Stimulated activated CD8-positive, alpha-beta memory T cell treated with anti-CD3 and anti-CD28 coated beads, Interleukin-4, amount 100 ng/mL, for 24 hours (primary cell): ENCODE data around the gene ULK1.

Experiments used
- DNase-seq: peaks from one replicate; pipeline ENCODE4 v3.0.0-alpha.2; 2020; ENCODE audit warnings: low read depth

The ULK1 gene

DNA sequence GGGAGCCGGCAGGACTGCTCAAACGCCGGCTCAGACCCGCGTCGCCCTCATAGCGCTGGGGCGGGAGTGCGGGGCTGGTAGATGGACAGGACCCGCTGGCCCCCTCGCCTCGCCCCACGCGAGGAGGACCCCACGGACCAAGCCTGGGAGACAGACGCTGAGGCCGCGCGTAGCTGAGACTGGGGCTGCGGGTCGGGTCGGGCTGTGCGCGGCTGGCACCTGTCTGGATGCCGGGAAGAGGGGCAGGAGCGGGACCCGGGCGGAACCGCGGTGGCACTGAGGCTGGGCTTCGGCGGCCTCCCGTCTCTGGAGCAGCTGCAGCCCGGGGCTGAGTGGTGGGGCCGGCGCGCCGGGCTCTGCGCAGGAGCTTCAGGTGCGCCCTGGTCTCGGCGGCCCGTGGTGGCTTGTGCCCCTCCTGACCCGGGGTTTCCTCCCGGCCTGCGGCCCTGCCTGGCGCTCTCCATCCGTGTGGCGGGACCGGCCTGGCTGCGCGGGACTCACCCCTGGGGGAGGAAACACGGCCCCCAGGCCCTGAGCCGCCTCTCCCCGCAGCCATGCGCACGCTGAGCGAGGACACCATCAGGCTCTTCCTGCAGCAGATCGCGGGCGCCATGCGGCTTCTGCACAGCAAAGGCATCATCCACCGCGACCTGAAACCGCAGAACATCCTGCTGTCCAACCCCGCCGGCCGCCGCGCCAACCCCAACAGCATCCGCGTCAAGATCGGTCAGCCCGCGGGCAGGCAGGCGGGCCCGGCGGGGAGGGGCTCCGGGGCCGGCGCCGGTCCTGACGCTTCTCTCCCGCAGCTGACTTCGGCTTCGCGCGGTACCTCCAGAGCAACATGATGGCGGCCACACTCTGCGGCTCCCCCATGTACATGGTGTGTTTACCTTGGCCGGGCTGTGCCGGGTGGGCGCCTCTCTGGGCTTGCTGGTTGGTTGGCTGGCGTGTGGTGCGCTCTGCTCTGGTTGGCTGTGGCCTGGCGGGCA, 14.0 kb downstream of the ULK1 start:
- DNase-seq = no peak

DNA sequence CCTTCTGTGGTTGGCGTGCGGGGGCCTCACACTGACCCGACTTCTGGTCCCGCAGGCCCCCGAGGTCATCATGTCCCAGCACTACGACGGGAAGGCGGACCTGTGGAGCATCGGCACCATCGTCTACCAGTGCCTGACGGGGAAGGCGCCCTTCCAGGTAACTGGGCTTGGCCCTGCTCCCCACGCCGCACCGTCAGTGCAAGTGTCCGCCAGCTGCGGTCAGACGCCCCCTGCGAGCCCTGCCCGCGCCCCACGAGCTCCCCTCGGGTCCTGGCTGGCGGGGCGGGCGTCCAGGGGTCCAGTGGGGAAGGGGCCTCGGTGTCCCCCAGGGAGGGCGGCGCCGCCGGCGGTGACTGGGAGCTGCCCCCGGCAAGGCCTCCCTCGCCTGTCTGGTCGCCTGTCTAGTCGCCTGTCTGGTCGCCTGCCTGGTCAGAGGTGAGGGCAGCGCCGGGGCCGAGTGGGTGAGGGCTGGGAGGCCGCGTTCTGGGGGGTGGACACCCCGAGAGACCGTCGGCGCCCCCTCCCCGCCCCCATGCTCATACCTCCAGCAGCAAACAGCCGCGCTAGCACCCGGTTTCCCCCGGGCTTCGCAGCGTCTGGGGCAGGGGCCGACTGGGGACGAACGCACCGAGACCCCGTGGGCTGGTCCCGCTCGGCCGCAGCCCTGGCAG, 14.8 kb downstream of the ULK1 start:
- DNase-seq = no peak

DNA sequence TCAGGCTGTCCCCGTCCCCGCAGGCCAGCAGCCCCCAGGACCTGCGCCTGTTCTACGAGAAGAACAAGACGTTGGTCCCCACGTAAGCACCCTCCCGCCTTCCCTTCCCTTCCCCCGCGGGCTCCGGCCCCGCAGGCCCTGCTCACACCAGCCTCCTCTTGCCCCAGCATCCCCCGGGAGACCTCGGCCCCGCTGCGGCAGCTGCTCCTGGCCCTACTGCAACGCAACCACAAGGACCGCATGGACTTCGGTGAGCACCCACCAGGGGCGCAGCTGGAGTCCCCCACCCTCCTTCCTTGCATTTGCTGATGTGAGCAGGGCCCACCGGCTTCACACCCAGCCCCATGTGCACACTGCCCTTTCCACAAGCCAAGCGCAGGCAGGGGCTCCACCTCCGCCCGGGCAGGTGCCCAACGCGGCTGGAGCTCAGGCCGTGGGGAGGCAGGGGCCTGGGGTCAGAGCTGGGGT, 15.4 kb downstream of the ULK1 start:
- DNase-seq = no peak

DNA sequence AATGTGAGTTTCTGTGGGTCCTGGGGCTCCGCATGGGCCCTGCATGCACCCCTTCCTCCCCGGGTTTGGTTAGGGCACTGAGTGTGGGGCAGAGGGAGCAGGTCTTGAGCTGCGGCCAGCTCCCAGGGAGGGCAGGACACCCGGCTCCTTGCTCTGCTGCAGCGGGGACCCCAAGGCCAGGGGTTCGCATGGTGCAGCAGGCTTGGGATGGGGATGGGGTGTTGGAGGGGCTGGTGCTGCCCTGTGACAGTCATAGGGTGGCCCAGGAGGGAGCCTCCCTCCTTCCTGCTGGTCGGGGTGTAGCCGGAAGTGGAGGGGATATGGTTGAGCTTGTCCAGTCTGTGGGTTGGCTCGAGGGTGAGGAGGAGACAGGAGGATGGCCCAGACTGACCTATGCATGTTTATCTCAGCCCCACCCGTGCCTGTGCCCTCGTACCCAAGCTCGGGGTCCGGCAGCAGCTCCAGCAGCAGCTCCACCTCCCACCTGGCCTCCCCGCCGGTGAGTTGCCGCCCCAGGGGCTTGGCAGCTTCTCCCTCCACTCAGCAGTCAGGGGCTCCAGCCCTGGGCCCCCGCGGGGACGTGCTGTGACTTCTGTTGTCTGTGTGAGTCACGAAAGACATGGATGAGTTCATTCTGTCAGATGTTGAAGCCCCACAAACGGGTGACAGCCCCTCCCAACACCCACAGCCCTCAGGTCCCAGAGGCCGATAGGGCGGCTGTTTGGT, 16.0 kb downstream of the ULK1 start:
- DNase-seq = no peak

DNA sequence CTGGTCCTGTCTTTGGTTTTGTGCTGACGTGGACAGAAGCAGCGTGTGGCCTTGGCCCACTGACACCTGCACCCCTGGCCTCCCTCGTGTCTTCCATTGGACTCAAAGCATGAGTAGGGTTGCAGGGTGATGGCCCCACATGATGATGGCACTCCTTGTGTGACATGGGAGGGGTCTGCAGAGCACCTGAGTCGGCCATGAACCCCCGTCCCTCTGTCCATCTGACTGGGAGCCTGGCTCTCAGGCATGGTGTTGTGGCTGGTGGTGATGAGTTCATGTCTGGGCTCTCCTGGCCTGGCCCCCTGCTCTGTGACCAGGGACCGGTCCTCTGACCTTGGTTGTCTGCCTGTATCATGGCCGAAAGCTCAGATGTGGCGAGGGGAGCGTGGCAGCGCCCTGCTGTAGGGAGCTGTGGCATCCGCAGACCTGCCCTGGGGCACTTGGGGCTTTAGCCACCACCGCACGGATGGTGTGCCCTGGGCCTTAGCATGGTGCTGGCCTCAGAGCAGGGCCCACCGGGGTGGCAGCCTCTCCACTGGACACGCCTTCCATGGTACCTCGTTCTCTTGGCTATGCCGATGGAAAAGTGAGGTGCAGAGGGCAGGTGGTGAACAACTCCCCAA, 16.7 kb downstream of the ULK1 start:
- no peak for DNase-seq

DNA sequence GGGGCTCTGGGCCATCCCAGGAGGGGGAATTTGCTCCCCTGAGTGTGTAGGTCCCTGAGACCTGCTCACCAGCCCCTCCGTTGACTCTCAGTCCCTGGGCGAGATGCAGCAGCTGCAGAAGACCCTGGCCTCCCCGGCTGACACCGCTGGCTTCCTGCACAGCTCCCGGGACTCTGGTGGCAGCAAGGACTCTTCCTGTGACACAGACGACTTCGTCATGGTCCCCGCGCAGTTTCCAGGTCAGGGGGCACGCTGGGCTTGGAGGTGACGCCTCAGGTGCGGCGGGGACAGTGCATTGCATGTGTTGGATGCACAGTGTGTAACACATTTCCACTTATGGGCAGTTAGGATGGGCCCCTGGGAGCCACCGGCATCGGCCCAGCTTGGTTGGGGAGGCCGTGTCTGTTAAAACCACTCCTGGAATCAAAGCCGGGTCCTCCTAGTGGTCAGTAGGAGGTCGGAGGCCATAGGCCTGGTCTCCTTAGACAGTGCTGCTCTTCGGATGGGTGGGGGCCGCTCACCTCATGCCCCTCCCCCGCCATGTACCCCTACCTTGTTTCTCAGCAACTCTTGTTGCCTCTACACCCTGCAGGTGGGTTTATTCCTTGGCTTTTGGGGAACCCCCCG, 17.5 kb downstream of the ULK1 start:
- no peak for DNase-seq

DNA sequence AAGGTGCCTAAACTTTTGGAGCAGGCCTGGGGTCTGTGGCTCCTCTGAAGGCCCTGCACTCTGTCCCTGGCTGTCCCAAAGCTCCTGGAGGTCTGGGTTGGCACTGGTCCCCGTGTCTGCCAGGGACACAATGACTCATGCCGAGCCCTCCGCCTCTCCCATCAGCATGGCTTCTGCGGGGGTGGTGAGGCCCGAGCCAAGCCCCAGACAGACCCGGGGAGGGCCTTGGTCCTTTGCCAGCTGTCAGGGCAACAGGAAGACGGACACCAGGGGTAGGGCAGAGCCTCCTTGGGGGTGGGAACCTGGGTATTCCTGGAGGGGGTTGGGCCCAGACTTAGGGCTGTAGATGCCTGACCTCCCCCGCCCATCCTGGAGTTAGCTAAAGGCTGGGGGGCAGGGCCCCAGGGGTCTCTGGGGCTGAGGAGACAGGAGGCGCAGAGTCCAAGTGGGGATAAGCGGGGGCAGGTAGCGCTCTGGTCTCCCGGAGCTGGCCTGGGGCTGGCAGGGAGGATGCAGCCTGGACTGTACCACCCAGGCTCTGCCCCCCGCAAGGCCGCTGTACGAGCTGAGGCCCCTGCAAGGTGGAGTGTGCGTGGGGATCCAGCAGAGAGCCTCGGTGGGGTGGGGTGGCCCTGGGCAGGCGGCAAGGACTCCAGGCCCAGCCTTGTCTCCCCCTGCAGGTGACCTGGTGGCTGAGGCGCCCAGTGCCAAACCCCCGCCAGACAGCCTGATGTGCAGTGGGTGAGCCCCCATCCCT, 18.3 kb downstream of the ULK1 start:
- no peak for DNase-seq

DNA sequence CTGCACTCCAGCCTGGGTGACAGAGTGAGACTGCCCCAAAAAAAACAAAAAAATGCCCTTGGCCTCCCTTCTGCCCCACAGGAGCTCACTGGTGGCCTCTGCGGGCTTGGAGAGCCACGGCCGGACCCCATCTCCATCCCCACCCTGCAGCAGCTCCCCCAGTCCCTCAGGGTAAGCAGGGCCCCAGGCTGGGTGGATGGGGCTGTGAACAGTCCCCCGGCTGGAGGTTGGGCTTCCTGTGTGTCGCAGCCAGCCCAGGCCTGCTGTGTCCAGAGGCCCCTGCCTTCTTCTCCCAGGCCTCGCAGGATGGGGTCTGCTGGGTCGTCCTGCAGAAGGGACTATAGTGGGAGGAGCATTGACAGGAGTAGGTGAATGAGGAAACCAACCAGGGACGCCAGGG, 19.2 kb downstream of the ULK1 start:
- DNase-seq = no peak

DNA sequence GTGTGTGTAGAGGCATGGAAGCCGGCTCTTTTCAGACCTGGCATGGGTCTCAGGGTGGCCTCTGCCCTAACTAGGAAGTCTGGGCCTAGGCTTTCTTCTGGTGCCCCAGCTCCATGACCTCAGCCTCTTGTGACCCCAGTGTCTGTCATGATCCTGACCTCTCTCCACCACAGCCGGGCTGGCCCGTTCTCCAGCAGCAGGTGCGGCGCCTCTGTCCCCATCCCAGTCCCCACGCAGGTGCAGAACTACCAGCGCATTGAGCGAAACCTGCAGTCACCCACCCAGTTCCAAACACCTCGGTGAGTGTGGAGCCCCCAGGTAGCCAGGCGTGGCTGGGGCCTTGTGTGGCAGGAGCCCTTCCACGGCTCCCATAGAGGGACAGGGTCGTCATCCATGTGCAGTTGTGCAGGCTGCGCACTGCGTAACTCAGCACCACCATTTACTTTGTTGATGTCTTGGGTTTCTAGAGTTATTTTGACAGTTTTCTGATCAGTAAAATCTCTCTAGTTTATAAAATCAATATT, 19.8 kb downstream of the ULK1 start:
- no peak for DNase-seq

DNA sequence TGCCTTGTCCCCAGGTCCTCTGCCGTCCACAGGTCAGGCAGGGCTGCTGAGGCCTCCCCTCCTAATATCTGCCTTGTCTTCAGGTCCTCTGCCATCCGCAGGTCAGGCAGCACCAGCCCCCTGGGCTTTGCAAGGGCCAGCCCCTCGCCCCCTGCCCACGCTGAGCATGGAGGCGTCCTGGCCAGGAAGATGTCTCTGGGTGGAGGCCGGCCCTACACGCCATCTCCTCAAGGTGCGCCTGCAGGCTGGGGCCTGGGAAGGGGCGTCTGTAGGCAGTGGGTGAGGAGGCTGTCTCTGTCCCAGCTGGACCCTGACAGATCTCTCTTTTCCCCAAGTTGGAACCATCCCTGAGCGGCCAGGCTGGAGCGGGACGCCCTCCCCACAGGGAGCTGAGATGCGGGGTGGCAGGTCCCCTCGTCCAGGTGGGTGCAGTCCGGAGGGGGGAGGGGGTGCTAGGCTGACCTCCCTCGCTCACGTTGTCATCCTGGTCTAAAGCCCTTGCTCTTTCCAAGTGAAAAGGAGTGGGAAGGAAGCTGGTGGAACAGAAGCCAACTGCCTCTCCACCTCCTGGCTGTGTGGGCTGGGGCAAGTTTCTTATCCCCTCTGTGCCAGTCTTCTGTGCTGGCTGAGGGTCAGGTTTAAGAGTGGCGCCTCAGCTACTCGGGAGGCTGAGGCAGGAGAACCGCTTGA, 20.7 kb downstream of the ULK1 start:
- no peak for DNase-seq

DNA sequence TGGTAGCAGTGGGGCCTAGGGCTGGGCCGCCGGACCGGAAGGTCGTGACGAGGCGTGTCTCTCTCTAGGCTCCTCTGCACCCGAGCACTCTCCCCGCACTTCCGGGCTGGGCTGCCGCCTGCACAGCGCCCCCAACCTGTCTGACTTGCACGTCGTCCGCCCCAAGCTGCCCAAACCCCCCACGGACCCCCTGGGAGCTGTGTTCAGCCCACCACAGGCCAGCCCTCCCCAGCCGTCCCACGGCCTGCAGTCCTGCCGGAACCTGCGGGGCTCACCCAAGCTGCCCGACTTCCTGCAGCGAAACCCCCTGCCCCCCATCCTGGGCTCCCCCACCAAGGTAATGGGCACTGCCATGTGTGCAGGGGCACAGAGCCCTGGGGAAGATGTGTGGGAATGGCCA, 21.4 kb downstream of the ULK1 start:
- no peak for DNase-seq

DNA sequence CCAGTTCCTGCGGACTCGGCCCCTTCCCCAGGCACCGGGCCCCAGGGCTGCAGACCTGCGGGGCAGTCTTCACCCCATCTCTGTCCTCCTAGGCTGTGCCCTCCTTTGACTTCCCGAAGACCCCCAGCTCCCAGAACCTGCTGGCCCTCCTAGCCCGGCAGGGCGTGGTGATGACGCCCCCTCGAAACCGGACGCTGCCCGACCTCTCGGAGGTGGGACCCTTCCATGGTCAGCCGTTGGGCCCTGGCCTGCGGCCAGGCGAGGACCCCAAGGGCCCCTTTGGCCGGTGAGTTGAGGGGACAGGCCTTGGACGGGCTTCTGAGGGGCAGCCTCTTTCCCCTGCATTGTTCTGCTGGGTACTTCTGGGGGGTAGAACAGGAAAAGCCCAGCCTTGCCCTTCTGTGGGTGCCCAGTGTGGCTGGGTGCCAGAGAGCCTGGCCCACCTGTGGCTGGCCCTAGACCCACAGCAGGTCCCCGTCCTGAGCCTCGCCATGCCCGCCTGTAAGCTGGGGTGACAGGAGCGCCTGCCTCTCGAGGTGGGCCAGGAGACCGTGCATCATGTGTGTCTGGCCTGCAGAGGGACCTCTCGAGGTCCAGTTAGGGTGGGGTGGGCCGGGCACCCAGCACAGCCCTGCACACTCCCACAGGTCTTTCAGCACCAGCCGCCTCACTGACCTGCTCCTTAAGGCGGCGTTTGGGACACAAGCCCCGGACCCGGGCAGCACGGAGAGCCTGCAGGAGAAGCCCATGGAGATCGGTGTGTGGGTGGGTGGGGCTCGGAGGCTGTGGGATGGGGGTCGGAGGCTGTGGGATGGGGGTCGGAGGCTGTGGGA, 22.1 kb downstream of the ULK1 start:
- no peak for DNase-seq

DNA sequence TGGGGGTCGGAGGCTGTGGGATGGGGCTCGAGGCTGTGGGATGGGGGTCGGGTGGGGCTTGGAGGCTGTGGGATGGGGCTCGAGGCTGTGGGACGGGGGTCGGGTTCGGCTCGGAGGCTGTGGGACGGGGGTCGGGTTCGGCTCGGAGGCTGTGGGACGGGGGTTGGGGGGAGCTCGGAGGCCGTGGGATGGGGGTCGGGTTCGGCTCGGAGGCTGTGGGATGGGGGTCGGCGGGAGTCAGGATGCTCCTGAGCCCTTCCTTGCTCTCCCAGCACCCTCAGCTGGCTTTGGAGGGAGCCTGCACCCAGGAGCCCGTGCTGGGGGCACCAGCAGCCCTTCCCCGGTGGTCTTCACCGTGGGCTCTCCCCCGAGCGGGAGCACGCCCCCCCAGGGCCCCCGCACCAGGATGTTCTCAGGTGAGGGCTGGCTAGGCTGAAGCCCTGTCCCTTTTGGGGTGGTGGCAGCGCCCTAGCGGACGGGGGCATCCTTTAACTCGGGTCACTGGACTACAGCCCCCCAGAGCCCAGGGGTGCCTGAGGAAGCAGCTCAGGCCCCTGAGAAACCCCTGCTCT, 22.8 kb downstream of the ULK1 start:
- no peak for DNase-seq

DNA sequence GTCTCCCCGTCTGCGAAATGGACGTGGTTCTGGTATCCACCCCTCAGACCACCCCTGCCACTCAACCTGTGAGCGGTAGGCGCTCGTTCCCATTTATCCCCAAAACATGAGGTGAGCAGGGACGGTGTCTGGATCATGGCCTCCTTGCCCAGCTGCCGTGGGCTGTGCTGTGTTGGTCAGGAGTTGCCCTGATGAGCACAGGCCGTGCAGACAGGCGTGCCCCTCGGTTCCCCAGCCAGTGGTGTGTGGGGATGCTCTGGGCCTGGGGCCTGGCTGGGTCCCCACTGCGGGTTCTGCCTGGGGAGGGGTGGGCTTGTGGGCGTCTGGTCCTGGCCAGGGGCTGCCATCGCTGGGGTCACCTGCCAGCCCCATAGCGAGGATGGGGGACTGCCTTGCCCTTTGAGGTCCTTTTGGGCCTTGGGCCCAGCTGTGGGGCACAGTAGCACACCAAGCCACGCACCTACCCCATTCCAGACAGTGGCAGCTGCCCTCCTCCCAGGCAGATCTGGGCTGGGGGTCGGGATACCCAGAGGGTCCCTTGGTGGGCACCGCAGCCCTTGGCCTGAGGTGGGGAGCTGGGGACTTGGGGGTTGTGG, 23.4 kb downstream of the ULK1 start:
- no peak for DNase-seq

DNA sequence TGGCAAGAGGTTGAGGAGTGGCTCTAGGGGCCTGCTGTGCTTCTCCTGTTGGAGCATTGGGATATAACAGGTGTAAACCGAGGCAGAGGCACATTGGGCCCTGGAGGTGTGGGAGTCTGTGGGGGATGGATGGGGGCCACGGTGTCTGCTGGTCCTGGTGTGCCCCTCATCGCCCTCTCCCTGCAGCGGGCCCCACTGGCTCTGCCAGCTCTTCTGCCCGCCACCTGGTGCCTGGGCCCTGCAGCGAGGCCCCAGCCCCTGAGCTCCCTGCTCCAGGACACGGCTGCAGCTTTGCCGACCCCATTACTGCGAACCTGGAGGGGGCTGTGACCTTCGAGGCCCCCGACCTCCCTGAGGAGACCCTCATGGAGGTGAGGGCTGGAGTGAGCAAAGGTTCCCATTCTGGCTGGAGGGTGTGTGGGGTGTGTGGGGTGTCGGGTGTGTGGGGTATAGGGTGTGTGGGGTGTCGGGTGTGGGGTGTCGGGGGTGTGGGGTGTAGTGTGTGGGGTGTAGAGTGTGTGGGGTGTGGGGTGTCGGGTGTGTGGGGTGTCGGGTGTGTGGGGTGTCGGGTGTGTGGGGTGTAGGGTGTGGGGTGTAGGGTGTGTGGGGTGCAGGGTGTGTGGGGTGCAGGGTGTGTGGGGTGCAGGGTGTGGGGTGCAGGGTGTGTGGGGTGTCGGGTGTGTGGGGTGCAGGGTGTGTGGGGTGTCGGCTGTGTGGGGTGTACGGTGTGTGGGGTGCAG, 24.1 kb downstream of the ULK1 start:
- DNase-seq = no peak

DNA sequence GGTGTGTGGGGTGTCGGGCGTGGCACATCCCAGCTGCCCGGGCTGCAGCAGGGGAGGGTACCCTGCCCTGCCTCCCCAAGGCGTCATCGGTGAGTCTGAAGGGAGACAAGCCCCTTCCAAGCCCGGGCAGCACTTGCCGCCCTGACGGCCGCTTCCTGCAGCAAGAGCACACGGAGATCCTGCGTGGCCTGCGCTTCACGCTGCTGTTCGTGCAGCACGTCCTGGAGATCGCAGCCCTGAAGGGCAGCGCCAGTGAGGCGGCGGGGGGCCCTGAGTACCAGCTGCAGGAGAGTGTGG, 24.6 kb downstream of the ULK1 start:
- DNase-seq = no peak

DNA sequence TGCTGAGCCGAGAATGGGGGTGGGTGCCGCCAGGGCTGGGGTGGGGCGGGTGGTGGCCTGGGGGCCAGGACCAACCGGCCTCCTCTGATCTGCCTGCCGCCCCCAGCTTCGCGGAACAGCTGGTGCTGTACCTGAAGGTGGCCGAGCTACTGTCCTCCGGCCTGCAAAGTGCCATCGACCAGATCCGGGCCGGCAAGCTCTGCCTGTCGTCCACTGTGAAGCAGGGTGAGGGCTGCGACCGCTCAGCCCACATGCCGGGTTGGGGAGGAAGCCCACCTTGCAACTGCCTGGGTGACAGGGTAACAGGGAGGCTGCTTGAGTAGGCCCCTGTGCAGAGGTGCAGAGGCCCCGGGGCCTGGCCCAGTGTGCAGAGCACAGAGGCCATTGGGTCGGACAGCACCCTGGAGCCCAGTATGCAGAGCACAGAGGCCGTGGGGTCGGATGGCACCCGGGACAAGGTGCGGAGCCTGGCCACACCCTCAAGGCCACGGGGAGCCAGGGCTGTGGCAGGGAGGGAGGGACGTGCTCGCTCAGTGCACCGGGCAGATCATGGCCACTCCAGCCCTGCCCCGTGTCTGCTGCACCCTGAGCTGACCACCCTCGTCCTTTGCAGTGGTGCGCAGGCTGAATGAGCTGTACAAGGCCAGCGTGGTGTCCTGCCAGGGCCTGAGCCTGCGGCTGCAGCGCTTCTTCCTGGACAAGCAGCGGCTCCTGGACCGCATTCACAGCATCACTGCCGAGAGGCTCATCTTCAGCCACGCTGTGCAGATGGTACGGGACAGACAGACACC, 25.1 kb downstream of the ULK1 start:
- DNase-seq = no peak
